Ectodermal cell (in vitro differentiated cells): ENCODE data around the gene SEZ6L2.
A peak's percentile ranks its signal among the peaks of the same experiment; 100 is the strongest.
"Not testable (repeated sequence)": the region's sequence is repeated elsewhere in the genome, so short reads cannot be mapped to it uniquely, and the experiment has no call there.

Experiments used
- H3K27ac ChIP-seq: 2 replicates; pipeline ENCODE4 v1.7.0; 2013; ENCODE audit warnings: mild to moderate bottlenecking, low read depth, low read length; ENCODE audit not compliant: insufficient read depth, poor library complexity, severe bottlenecking
- H3K27me3 ChIP-seq: 2 replicates; pipeline ENCODE4 v1.7.0; 2013; ENCODE audit warnings: mild to moderate bottlenecking, low read length; ENCODE audit not compliant: insufficient read depth, control insufficient read depth, poor library complexity, severe bottlenecking
- H3K36me3 ChIP-seq: one replicate; pipeline ENCODE4 v1.7.0; 2013; ENCODE audit warnings: low read length; ENCODE audit not compliant: control insufficient read depth, insufficient read depth
- H3K4me1 ChIP-seq: one replicate; pipeline ENCODE4 v1.7.0; 2013; ENCODE audit warnings: low read length; ENCODE audit not compliant: control insufficient read depth, insufficient read depth
- H3K4me3 ChIP-seq: 2 replicates; pipeline ENCODE4 v1.7.0; 2013; ENCODE audit warnings: low read depth, low read length, control low read depth; ENCODE audit not compliant: insufficient read depth
- H3K9me3 ChIP-seq: 2 replicates; pipeline ENCODE4 v1.7.0; 2013; ENCODE audit warnings: mild to moderate bottlenecking, low read length, moderate library complexity; ENCODE audit not compliant: control insufficient read depth
- WGBS, 2 experiments: methylation state at CpG; one replicate each; pipeline ENCODE4 v1.1.7; 2013; ENCODE audit warnings: missing lambda C conversion rate in 2 of 2; 5-methylcytosine and 5-hydroxymethylcytosine counted together

The SEZ6L2 gene

GRCh38 chr16:29909851-29910250 is 10.5 kb upstream of the SEZ6L2 start:
- not testable (repeated sequence) for H3K27ac ChIP-seq, H3K4me1 ChIP-seq

DNA sequence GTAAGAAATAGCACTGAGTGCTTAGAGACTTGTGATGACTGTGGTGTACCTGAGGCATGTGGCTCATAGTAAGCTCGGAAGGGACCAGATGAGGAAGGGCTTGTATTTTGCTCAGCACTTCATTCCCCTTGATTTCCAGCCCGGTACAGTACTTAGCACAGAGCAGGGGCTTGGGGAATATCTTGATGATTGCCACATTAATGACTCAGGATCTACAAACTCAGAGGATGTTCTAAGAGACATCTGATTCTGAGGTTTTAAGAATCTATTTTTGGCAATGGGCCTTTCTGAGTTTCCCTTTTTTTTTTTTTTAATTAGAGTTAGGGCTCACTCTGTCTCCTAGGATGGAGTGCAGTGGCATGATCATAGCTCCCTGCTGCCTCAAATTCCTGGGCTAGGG is 10.0 kb upstream of the SEZ6L2 start:
- no peak overlapping the region for H3K4me3 ChIP-seq
- H3K27me3 ChIP-seq, result no peaks in the 10 kb centered on the region
- 87 to 88% methylated on average over 2 of the region's 2 CpGs for WGBS, 2 experiments
- no peaks in the 10 kb centered on the region for H3K4me1 ChIP-seq
- no peaks in the 10 kb centered on the region for H3K9me3 ChIP-seq
- H3K27ac ChIP-seq, result no peak overlapping the region
- no peaks in the 10 kb centered on the region for H3K36me3 ChIP-seq

More at GRCh38 chr16:29909851-29910250, 10.5 kb upstream of the SEZ6L2 start:
- H3K36me3 ChIP-seq, H3K9me3 ChIP-seq, H3K4me3 ChIP-seq, H3K27me3 ChIP-seq: not testable (repeated sequence)
- WGBS, 2 experiments, result 83 to 85% methylated on average over 6 of the region's 6 CpGs

GRCh38 chr16:29908719-29909220 is 9.4 kb upstream of the SEZ6L2 start:
- WGBS, 2 experiments, result 78 to 89% methylated on average over 1 of the region's 2 CpGs
- H3K27ac ChIP-seq, result no peak overlapping the region
- no peak overlapping the region for H3K4me3 ChIP-seq
- H3K9me3 ChIP-seq, result no peaks in the 10 kb centered on the region
- H3K27me3 ChIP-seq, result no peaks in the 10 kb centered on the region
- H3K4me1 ChIP-seq, result no peaks in the 10 kb centered on the region
- H3K36me3 ChIP-seq, result no peaks in the 10 kb centered on the region

- no peak overlapping the region for H3K4me3 ChIP-seq
- no peaks in the 10 kb centered on the region for H3K4me1 ChIP-seq
- 50 to 59% methylated on average over 2 of the region's 2 CpGs for WGBS, 2 experiments
- H3K36me3 ChIP-seq, result no peaks in the 10 kb centered on the region
- no peak overlapping the region for H3K27ac ChIP-seq
- H3K9me3 ChIP-seq, result no peaks in the 10 kb centered on the region
- H3K27me3 ChIP-seq, result no peaks in the 10 kb centered on the region
Measured at GRCh38 chr16:29907973-29908372, 8.6 kb upstream of the SEZ6L2 start.

DNA sequence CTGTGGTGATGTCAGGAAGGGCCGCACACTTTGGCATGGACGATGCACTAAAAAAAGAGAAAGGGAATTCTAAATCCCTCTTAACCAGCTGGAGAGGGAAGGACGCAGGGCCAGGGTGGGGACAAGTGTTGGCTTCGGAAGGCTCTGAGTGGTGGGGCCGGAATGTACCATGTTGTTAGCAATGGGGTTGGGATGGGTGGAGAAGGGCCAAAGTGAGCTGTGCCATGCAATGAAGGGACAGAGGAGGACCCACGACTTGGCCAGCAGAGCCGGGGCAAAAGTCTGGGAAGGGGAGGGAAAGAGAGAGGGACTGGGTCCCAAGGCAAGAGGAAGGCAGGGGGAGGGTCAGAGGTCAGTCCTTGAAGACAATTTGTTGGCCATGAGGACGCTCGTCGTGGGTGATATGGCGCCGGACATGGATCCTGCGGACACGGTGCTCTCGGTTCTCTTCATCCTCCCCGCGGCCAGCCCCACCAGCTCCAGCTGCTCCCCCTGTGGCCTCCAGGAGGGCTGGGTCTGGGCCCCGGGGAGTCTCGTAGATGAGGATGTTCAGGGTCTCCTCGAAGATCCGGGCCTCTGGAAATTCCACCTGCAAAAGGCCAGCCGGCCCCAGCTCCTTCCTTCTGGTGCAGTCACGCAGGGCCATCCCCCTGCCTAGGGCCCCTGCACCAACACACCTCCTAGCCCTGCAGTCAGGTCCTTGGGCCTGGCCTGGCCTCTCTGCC is 7.3 kb upstream of the SEZ6L2 start:
- H3K4me1 ChIP-seq, result no peaks in the 10 kb centered on the region
- no peaks in the 10 kb centered on the region for H3K9me3 ChIP-seq
- no peaks in the 10 kb centered on the region for H3K27me3 ChIP-seq
- no peaks in the 10 kb centered on the region for H3K36me3 ChIP-seq
- no peak overlapping the region for H3K27ac ChIP-seq
- WGBS, 2 experiments, result 90 to 91% methylated on average over 23 of the region's 23 CpGs
- H3K4me3 ChIP-seq, result no peak overlapping the region

DNA sequence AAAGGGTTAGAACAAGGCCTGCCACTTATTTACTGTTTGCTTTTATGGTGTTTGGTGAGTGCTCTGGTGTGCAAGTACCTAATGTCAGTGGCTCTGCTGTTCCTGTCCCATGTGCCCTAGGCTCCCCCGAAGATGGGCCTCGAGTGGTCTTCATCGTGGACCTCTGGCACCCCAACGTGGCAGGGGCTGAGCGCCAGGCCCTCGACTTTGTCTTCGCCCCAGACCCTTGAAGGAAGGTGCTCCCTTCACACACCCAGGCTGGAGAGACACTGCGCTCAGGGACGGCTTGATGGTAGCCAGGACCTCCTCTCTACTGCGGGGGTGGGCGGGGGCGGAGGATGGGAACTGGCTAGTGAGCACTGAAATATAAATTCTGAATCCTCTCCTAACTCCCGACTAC is 6.3 kb upstream of the SEZ6L2 start:
- Histone ChIP-seq H3K36me3 (no peaks in the 10 kb centered on the region), H3K4me3 (no peak overlapping the region), H3K4me1 (peaks cover 3% of the 10 kb centered on the region), H3K27ac (no peak overlapping the region), H3K27me3 (peaks cover 6% of the 10 kb centered on the region), H3K9me3 (no peaks in the 10 kb centered on the region)
- WGBS, 2 experiments, result 94 to 95% methylated on average over 13 of the region's 13 CpGs

DNA sequence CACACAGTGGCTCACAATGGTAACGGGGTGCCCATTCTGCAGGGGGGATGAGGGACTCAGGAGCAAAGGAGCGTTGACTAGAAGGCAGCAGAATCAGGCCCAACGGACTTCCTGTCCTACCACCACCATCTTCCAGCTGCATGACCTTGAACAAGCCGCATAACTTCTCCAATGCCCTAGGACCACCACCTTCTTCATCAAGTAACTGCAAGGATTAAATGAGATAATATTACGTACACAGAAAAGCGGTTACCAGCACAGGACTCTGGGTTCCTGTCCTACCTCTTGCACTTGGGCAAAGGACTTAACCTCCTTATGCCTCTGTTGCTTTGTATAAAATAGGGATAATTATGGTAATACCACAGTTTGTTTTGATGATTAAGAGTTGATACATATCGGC is 5.6 kb upstream of the SEZ6L2 start:
- H3K4me3 ChIP-seq, result no peak overlapping the region
- H3K9me3 ChIP-seq, result no peaks in the 10 kb centered on the region
- H3K27ac ChIP-seq, result no peak overlapping the region
- peaks cover 3% of the 10 kb centered on the region for H3K4me1 ChIP-seq
- H3K36me3 ChIP-seq, result no peaks in the 10 kb centered on the region
- peaks cover 8% of the 10 kb centered on the region for H3K27me3 ChIP-seq
- WGBS, 2 experiments, result 91 to 94% methylated on average over 7 of the region's 7 CpGs

DNA sequence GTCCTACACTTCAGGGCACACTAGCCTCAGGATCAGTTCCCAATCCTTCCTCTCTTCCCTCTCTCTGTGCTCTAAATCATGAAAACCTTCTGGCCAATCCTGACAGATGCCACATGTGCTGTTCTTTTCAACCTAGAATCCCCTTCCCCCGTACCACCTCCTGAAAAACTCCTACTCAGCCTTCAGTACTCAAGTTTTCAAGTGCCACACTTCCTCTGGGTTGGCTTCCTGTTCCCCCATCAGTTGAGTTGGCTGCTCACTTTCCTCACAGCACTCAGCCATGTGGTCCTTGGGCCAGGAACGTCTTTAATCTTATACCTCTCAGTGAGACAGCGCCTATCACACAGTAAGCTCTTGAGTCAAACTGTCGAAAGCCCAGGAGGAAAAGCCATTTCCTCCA is 4.2 kb upstream of the SEZ6L2 start:
- Histone ChIP-seq H3K4me1 (peaks cover 3% of the 10 kb centered on the region), H3K27ac (no peak overlapping the region), H3K4me3 (no peak overlapping the region), H3K27me3 (peaks cover 8% of the 10 kb centered on the region), H3K36me3 (no peaks in the 10 kb centered on the region), H3K9me3 (no peaks in the 10 kb centered on the region)
- 88% methylated on average over 4 of the region's 4 CpGs for WGBS, 2 experiments

DNA sequence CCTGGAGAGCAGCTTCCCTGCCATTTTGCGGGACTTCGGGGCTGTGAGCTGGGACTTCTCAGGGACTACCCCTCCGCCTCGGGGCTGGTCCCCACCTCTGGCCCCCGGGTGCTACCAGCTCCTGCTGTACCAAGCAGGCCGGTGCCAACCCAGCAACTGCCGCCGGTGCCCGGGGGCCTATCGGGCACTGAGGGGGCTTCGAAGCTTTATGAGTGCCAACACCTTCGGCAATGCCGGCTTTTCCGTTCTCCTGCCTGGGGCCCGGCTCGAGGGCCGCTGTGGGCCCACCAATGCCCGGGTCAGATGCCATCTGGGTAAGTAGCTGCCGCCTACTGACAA is 2.2 kb upstream of the SEZ6L2 start:
- 95% methylated on average over 19 of the region's 19 CpGs for WGBS, 2 experiments
- no peak overlapping the region for H3K4me3 ChIP-seq

GRCh38 chr16:29900888-29901606 is 1.7 kb upstream of the SEZ6L2 start:
- Histone ChIP-seq H3K9me3 (no peaks in the 10 kb centered on the region), H3K36me3 (no peaks in the 10 kb centered on the region), H3K27me3 (peaks cover 8% of the 10 kb centered on the region), H3K4me3 (peak overlapping the region; percentile 54), H3K27ac (no peak overlapping the region), H3K4me1 (peaks cover 14% of the 10 kb centered on the region)
- WGBS, 2 experiments, result 55 to 58% methylated on average over 31 of the region's 31 CpGs

More for the DNA sequence above, 2.2 kb upstream of the SEZ6L2 start:
- Histone ChIP-seq H3K9me3 (no peaks in the 10 kb centered on the region), H3K27me3 (peaks cover 8% of the 10 kb centered on the region), H3K4me1 (peaks cover 14% of the 10 kb centered on the region), H3K36me3 (no peaks in the 10 kb centered on the region), H3K27ac (no peak overlapping the region)
